ENCODE measurements around the gene PTGS1. TPM values are rescaled to one million over a fixed set of nuclear protein-coding genes. Genes with fewer than 3 reads are reported as not detected.
"Not testable (repeated sequence)": the region's sequence is repeated elsewhere in the genome, so short reads cannot be mapped to it uniquely, and the experiment has no call there.

PTGS1 gene
- polyA plus RNA-seq, 1 donor from 2014 or later: 0.17 TPM

GRCh38 chr9:122327175-122327574 lies 43.6 kb upstream of the PTGS1 start:
- Histone ChIP-seq H4K20me1 (ENCODE audit: insufficient read depth) (no peaks in the 10 kb centered on the region), H3K79me2 (replicated peaks; ENCODE audit: insufficient read depth, low read length) (no peaks in the 10 kb centered on the region), H2AFZ (ENCODE audit: low read depth, low read length) (no peak overlapping the region), H3K9me3 (ENCODE audit: low read length) (no peaks in the 10 kb centered on the region), H3K9ac (ENCODE audit: low read length) (no peak overlapping the region), H3K4me3 (ENCODE audit: low read length) (no peak overlapping the region), H3K27me3 (ENCODE audit: insufficient read depth, low read depth, low read length) (no peaks in the 10 kb centered on the region), H3K9me2 (ENCODE audit: insufficient read depth, low read length) (no peaks in the 10 kb centered on the region), H3K27ac (ENCODE audit: low read length) (no peak overlapping the region), H3K36me3 (ENCODE audit: insufficient read depth, low read length) (no peaks in the 10 kb centered on the region), H3F3A (ENCODE audit: insufficient read depth, low read length, poor library complexity, severe bottlenecking) (no peaks in the 10 kb centered on the region), H3K4me2 (ENCODE audit: low read length) (no peak overlapping the region)
- TF ChIP-seq EP300 (conservative IDR thresholded peaks at IDR 0.05; ENCODE audit: poor library complexity, severe bottlenecking) (no peak), REST (IDR thresholded peaks at IDR 0.05; ENCODE audit: borderline replicate concordance) (no peak), TAF1 (IDR thresholded peaks at IDR 0.05; ENCODE audit: low read depth) (no peak), SMC3 (conservative IDR thresholded peaks at IDR 0.05; ENCODE audit: poor library complexity) (no peak), RAD21 (conservative IDR thresholded peaks at IDR 0.05) (no peak), POLR2AphosphoS5 (IDR thresholded peaks at IDR 0.05) (no peak), MXI1 (conservative IDR thresholded peaks at IDR 0.05; ENCODE audit: poor library complexity, severe bottlenecking) (no peak)

- Histone ChIP-seq H3K4me2 (ENCODE audit: low read length) (no peak overlapping the region), H3K36me3 (ENCODE audit: insufficient read depth, low read length) (no peaks in the 10 kb centered on the region), H3K79me2 (replicated peaks; ENCODE audit: insufficient read depth, low read length) (no peaks in the 10 kb centered on the region), H2AFZ (ENCODE audit: low read depth, low read length) (no peak overlapping the region), H3K27me3 (ENCODE audit: insufficient read depth, low read depth, low read length) (no peaks in the 10 kb centered on the region), H4K20me1 (ENCODE audit: insufficient read depth) (no peaks in the 10 kb centered on the region), H3K4me3 (ENCODE audit: low read length) (no peak overlapping the region), H3K9ac (ENCODE audit: low read length) (no peak overlapping the region), H3K9me3 (ENCODE audit: low read length) (no peaks in the 10 kb centered on the region), H3F3A (ENCODE audit: insufficient read depth, low read length, poor library complexity, severe bottlenecking) (no peaks in the 10 kb centered on the region), H3K27ac (ENCODE audit: low read length) (no peak overlapping the region), H3K9me2 (ENCODE audit: insufficient read depth, low read length) (no peaks in the 10 kb centered on the region)
- TF ChIP-seq REST (IDR thresholded peaks at IDR 0.05; ENCODE audit: borderline replicate concordance) (no peak), MXI1 (conservative IDR thresholded peaks at IDR 0.05; ENCODE audit: poor library complexity, severe bottlenecking) (no peak), EZH2 (IDR thresholded peaks at IDR 0.05; ENCODE audit: borderline replicate concordance, insufficient read depth, low read length, poor library complexity, severe bottlenecking) (no peak), POLR2AphosphoS5 (IDR thresholded peaks at IDR 0.05) (no peak), TAF1 (IDR thresholded peaks at IDR 0.05; ENCODE audit: low read depth) (no peak), EP300 (conservative IDR thresholded peaks at IDR 0.05; ENCODE audit: poor library complexity, severe bottlenecking) (no peak), SMC3 (conservative IDR thresholded peaks at IDR 0.05; ENCODE audit: poor library complexity) (no peak), CTCF (IDR thresholded peaks at IDR 0.05; ENCODE audit: poor library complexity, severe bottlenecking) (no peak), RAD21 (conservative IDR thresholded peaks at IDR 0.05) (no peak)
Observed at GRCh38 chr9:122329597-122329996, 41.2 kb upstream of the PTGS1 start.

GRCh38 chr9:122330466-122330865 lies 40.4 kb upstream of the PTGS1 start:
- H3K9me2 ChIP-seq (ENCODE audit: insufficient read depth, low read length); H4K20me1 ChIP-seq (ENCODE audit: insufficient read depth); H2AFZ ChIP-seq (ENCODE audit: low read depth, low read length); H3K9ac ChIP-seq (ENCODE audit: low read length); H3K27me3 ChIP-seq (ENCODE audit: insufficient read depth, low read depth, low read length); H3K9me3 ChIP-seq (ENCODE audit: low read length); H3K27ac ChIP-seq (ENCODE audit: low read length); H3K4me2 ChIP-seq (ENCODE audit: low read length); H3F3A ChIP-seq (ENCODE audit: insufficient read depth, low read length, poor library complexity, severe bottlenecking); H3K36me3 ChIP-seq (ENCODE audit: insufficient read depth, low read length); H3K79me2 ChIP-seq (replicated peaks; ENCODE audit: insufficient read depth, low read length); H3K4me3 ChIP-seq (ENCODE audit: low read length): not testable (repeated sequence)
